CD4-positive, alpha-beta T cell treated with Interleukin-17A for 4 hours (primary cell): ENCODE results near the gene NOX3.

Experiments used
- DNase-seq: peaks from one replicate; pipeline ENCODE4 v3.0.0-alpha.2; 2020; ENCODE audit warnings: mixed read lengths

The NOX3 gene

DNA sequence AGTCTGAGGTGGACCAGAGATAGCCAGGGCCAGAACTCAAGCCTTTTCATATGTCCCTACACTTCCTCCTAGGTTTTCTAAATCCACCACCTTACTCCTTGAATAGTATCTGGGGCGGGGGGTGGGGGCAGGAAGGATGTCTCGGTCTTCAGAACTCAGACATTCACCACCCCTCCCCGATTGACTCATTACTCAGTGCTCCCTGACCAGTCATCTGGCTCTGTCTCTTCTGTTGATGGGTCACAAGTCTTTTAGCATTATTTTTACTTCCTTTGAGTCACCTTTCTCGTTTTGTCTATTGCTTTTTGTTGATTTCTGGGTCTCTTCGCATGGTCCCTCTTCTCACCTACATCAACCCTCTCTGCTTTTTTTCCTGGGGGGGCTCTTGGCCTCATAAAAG lies 23.3 kb downstream of the NOX3 start:
- DNase-seq, result no peak

DNA sequence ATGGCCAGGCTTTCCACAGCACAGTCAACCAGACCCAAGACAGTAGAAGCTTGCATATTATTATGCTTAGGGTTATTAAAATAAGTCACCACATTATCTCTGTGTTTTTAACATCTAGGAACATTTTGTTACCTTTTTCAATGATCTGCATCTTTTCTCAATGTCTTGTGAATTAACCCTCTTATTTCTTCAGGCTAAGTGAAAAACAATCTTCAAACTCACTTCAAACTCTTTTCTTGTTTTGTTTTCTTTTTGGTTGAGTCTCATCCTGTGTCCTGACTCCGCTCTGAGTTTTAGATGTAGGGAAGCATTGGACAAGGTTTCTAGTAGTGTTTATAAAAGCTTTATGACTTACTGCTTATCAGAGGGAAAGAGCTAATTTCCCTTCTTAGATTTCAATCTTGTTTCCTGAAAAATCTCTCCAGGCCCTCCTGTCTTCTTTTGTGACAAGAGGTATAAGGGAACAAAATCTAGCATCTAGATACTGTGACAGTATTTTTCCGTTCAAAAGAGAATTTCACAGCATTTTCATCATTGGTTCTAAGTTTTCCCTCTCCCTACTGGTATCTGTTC lies 26.2 kb downstream of the NOX3 start:
- DNase-seq, result no peak

DNA sequence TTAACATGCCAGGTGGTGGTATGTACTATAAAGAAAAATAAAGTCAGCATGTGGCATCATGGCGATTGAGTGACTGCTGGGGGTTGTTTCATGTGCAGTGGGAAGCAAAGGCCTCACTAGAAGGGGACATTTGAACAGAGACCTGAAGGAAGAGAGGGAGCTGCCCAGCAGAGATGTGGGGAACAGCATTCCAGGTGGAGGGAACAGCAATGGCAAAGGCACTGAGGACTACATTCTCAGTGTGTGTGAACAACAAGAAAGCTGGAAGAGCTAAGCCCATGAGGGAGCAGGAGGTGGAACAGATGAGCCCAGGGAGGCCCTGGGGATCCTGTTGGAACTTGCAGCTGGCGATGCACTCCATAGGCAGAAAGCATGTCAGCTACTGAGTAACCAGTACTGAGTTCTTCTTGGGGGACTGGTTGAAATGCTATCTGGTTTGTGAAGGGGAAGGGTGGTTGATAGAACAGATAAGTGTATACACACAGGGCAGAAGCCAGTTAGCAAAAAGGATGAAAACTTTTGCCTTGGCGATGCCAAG lies 29.2 kb downstream of the NOX3 start:
- DNase-seq, result no peak

DNA sequence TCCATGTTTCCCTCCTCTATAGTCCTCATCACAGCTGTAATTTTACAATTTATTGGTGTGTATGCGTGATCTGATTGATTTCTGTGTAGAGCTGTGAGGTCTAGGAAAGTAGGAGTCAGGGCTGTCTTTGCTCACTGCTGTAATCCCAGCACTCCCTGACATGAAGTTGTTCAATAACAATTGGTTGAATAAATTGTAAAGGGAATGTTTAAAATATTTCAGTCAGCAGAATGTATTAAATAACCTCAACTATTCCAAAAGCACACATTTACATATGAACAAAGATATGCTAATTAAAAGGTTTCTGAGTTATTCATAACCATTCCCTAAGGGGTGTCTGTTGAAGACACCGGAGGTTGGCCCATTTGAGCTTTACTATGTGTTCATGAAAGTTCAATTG lies 31.5 kb downstream of the NOX3 start:
- DNase-seq, result no peak

DNA sequence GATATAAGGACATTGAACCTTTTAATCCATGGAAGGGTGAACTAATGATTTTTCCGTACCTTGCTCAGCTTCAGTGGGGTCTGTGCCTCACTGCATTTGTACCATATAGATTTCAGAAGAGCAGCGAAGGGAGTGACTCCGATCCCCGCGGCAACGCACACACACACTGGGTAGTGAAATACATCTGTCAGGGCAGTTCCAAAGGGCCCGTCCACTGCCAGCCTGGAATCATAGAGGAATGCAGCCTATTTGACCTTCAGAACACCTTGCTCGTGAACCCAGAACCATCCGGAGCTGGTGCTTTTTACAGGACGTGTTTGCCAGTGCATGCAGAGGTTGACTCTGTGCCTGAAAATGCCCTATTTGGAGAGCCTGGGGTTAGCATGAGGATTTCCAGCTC lies 33.0 kb downstream of the NOX3 start:
- DNase-seq, result no peak

DNA sequence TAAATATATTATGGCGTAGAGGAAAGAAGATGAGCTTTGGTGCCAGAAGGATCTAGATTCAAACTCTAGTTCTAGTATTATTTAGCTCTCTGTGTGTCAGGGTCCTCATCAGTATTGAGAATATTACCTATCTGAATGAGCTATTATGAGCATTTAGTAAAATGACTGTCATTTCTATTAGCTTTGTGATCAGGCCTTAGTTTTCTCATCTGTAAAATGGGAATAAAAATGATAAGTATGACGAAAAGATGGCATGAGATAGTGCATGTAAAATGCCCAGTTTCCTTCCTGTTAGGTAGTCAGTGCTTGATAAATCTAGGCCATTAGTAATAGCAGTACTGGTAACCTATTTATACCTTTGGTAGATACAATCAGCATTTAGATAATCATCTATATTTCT lies 35.1 kb downstream of the NOX3 start:
- DNase-seq, result no peak

DNA sequence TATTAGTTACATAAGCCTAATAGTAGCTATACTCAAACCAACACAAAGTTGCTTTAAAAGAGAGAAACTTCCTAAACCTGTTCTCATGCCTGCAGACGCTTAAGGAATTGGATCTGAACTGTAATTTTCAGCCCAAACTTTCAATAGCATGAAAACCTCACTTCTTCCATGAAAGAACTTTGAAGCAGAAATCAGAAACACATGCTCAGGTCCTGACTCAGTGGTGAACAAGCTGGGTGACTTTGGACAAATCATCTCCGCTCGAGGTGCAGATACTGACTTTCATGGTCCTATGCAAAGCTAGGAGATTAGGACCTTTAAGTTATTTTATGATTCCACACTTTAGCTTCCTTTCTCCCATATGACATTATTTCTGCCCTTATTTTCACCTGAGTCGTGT lies 36.5 kb downstream of the NOX3 start:
- DNase-seq, result no peak

DNA sequence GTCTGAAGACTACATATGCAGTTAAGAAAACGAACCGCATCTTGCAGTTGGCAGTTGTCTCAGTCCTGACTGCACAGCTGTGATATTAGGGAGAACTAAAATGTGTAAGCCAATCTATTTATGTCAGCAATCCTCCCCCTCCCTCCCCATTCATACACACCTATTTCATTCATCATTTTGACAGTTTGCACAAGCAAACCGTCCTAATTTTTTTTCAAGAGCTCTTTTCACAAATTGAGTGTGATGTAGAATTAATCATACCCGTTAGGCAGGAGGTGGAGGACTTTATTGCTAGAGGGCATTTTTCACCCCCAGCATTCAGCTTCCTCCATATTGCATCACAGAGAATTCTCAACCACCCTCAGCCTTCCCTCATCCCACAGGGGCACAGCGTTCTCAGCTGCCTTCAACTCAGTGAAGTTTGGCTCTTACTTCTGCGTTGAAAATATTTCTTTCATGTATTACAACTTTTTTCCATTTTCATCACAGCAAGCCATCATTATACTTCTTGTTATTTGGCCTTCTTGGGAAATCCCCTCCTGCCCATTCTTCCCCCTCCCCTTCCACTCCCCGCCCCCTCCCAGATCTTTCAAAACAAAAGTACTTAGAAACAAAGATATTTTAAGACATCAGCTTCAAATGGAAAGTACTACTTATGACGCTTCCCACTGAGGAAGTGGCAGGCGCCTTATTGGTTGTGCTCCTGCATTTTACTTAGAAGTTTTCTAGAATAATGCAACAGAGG lies 37.5 kb downstream of the NOX3 start:
- peak; percentile 76 for DNase-seq

DNA sequence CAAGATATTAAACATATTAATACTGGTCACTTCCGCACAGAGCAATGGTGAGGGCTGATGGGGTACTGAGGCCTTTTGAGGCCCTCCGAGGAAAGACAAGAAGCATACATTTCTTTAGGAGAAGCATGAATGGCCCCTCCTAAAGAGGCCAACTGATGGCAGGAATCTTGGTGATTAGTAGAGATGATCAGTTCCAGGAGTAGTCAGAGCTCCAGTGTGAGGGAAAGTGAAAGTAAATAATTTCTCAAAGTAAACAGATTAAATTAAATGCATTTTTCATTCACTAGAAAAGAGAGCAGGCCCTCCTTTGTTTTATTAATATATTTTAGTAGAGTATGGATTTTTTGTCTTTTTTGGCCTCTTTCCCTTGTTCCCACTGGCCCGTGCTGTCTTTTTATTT lies 38.2 kb downstream of the NOX3 start:
- no peak for DNase-seq

DNA sequence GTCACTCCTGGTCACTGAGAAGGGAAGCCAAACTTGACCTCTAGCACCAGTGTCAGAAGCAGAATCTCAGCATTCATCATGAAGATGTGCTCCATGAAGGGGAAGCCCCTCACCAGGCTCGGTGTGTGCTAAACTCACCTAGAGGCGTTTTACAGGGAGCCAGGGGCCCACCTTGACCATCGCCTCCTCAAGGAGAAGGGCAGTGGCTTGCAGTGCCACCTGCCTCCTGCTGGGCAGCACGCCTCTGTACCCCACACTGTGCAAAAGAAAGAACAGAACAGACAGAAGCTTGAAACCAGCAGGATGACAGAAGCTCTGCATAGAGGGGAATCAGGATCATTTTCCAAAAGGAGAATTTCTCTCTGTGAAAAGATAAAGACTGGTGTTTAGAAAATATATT lies 39.7 kb downstream of the NOX3 start:
- DNase-seq, result no peak

DNA sequence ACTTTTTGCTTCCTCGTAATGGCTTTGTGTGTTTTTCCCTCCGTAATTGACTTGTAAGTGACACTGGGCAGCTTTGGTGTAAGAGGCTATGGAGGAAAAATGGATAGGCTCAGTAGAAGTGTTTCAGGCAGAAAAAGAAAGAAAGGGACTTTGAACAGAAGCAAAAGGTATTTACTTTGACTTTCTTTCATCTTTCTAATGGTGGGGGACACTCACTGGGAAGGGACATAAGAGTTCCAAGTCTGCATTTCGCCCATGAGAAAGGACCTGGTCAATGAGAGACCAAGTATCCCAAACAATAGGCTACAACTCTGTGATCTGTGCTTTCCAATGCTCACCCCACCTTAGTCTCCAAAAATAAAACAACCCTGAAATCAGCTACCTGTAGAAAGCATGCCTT lies 41.6 kb downstream of the NOX3 start:
- no peak for DNase-seq

DNA sequence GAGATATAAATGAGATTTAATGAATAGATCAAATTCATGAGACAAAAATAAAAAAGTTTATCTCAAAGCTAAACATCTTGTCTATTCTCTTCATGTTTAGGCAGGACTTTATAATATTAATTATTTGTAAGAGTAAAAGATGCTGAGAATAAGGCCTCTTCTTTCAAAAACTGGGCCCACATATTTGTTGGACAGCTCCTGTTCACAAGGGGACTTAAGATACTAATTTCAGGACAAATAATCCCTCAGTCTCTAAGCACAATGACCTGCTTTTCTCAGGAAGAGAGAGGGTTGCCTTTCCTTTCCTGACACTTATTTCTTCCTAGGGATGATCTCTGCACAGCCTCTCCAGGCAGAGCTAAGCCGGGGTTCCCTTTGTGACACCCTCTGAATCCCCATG lies 43.3 kb downstream of the NOX3 start:
- no peak for DNase-seq

DNA sequence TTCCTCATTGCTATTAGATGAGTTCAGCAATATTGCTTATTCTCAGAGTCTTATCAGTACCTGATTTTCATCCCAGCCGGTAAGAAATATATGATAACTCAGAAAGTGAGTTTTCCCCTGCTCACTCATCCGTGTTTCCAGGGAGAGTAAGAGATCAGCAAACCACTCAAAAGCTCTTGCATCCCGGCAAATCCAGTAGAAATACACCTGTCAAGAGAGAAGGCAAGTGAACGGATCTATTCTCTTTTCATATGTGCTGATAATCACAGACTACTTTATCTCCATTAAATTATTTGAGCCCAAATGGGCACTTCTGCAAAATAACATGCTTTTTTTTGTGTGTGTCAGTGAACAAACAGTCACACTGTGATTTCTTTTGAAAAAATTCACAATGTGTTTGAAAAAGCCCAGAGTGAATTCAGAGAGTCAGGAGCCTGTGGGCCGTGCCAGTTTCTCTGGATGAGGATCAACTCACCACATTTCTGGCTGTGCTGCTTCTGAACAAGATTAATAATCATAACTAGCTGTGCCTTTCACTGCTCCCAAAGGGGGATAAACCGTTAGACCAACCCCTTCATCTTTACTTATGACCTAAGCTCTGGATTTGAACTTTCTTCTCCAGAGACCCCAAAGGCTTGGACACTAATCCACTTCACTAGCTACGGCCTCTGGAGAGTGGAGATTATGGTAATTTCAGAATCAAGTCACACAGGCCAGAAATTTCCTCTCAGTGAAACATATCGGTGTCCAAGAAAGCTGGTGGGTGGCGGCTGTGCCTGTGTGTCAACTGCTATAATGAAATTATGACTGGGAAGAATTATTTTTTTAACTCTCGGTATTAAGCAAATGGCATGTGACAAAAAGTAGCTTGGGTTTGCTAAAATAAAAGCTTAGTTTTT lies 44.2 kb downstream of the NOX3 start:
- no peak for DNase-seq

DNA sequence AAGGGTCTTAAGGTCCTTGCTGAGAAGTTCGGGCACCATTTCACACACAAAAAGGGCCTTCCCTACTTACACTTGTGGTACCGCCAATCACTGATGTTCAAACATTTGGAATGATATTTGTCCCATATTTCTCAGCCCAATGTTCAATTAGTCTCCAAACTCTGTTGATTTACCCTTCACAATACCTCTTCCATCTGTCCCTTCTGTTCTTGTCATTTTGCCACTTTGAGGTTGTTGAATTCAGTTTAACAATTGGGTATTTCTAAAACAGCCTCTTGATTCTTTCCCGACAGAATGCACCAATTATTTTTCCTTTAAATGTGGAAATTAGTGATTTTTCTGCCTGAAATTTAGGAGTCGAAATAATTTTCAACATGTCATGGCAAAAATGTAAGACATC lies 46.2 kb downstream of the NOX3 start:
- DNase-seq, result no peak

DNA sequence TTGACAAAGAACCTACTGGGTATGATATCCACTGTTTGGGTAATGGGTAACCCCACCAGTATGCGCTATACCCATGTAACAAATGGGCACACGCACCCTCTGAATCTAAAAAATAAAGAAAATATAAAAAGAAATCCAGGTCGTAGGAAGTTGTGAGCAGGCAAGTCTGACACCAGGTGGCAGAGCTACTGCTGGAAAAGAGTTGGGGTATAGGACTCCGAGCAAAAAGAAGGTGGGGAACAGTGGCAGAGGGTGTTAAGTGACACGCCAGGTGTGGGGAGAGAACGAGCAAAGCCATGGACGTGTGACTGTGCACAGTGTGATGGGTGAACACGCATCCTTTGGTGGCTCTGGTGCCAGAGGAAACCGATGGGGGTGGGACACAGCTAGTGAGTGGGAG lies 46.7 kb downstream of the NOX3 start:
- DNase-seq, result no peak

DNA sequence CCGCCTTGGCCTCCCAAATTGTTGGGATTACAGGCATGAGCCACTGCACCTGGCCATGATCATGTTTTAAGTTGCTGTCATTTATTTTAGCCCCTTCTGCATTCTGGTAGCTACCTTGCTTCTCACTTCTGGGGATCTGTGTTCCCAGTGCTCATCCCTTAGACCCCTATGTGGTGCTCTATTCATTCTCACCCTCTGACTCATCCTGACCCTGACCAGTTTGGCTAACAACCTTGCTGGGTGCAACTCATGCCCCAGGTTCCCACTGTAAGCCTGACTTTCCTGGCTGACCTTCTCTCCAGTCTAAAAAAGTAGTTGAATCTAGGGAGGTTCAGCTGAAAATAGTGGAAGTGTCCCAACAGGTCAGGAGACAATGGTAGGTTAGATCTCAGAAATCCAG lies 47.4 kb downstream of the NOX3 start:
- DNase-seq, result no peak

DNA sequence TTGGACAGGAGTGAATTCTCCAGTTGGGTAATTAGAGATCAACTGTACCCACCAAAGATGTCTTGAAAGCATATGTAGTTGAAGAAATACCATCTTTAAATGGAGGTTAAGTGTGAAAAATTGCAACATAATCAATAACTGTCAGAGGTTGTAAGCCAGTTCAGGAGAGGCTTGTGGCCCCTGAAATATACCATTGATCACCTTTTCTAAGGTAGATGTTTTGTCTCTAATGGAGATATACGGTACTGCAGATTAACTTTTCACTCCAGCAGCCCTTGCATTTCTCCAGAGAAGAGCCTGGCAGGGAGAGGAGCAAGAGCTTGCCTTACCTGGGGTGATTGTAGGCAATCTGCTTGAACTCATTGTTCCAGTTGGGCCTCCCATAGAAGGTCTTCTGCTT lies 48.8 kb downstream of the NOX3 start:
- DNase-seq, result no peak

DNA sequence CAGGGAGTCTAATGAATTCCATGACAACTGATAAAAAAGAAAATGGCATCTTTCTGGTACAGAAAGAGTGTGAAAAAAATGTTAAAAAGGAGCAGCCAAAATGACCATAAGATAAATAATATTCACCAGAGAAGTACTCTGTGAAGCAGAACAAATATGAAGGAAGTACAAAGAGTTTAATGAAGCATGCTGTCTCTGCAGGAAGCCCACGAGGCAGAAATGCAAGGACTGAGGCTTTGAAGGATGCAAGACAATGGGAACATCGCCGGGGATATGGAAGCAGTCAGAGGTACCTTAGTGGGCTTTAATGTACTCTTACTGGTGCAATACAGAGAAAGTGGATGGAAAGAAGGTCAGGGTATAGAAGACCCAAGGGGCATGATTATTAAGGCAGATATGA lies 50.7 kb downstream of the NOX3 start:
- DNase-seq, result no peak

DNA sequence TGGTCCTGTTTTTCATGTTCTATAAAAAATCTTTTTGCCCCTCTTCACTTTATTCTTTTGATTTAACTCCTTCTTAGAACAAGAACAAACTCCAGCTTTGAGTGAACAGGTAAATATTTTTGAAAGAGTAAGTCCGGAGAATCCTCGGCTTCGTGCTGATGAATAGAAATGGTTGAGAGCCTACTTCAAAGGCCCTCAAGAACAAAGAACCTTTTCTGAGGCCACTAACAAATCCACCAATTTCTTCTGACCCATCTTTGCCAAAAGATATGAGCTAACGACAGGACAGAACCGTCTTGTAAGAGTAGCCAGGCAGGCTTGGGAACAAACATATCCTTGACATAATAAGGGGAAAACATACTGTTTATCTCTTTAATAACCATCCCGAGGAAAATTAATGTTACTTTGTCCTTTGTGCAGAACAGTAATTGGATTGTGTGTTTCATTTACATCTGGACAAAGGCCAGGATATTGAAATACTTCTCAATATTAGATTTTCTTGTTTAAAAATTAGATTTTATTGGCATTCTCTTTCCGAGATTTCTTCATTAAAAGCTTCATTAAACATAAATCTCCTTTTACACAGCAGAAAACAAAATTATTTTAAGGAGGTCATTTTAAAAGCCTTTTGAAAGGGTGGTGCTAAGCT lies 52.9 kb downstream of the NOX3 start:
- no peak for DNase-seq

DNA sequence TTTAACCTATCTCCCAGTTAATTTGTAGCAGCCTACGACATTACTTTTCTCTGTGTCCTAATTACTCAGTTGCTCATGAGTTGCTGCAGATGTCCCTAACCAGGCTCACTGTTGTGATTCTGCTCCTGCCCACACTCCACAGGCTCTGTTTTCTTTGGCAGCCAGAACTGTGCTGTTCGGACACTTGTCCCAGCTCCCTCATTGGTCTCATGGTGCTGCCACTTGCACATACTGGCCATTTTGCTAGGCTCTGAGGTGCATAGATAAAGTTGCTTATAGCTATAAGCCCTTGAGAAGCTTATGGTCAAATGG lies 55.0 kb downstream of the NOX3 start:
- no peak for DNase-seq

DNA sequence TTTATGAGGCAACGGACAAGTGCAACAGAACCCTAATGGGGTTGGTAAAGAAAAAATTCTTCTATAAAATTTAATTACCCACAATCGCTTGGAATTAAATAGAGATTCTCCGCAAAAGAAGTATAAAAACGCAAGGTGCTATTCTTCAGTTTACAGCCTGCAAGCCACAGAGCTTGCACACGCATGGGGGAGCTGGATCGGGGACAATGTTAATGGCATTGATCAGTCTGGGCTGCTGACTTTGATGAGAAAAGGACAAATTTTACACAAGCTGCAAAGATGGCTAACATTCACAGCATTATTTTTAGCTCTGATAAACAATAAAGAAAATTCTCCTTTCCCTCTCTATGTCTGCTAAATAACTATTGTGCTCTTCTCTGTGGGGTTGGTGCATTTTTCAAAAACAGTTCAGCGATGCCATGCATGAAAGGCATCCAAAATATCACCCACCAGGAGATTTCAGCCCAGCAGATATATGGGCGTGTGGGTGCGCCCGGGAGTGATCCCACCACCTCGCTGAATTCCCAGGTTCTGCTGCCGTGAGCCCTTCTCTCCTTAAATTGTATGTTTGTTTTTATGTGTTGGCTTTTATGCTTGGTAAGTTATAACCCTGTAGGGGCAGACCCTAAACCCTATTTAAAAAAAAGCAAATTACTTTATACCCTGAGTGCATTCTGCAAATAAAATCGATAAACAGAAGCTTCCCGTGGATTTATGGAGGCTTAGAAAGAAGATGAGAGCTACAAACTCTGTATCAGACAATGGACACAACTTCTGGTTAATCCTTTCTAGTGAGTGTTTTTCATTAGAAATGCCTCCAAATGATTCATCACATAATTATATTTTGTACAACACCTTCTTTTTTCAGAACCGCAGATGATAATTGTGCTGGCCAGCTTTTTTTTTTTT lies 55.6 kb downstream of the NOX3 start:
- no peak for DNase-seq

DNA sequence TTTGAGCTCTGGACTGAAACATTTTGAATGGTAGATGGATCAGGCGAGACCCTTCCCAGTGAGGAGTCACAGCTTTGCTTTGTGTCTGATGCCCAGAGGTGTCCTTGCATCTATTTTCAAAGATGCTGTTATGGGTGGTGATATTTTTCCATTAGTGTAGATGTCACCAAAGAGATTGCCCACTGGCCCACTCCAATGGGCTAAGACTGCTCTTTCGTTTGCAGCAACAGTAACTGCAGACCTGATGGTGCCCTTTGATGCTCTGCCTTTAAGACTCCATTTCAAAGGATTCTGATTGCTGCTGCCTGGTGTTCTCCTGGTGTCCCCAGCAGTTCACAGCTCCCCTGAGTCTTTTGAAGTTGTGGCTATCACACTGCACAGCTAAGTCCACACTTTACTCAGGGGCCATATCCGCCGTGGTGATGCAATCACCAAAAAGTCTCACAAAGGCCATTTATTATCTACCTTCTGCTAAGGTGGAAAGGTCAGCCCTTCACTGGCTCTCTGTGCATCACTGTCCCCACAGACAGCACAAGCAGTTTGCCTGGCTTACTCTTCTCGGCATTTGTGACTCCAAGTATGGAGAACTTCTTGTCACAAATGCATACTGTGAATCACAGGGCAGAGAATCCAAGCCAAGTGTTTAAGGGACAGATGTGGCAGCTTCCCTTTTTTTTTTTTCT lies 56.4 kb downstream of the NOX3 start:
- no peak for DNase-seq
